Measurements from ENCODE around the gene PCDHGA10.

GRCh38 chr5:141421489-141421855 lies 8.7 kb downstream of the PCDHGA10 start:
- TF ChIP-seq ZNF695 (CRISPR knock-in tag; IDR thresholded peaks at IDR 0.05) (no peak), CTCF (IDR thresholded peaks at IDR 0.05 in 2 of 3, conservative IDR thresholded peaks at IDR 0.05 in 1 of 3; ENCODE audit: insufficient read depth in 2 of 3, low read depth in 1 of 3, low read length in 3 of 3) (no peak), SETDB1 (IDR thresholded peaks at IDR 0.05; ENCODE audit: low read length) (no peak), JUN (IDR thresholded peaks at IDR 0.05; ENCODE audit: borderline replicate concordance, low read depth, low read length) (no peak), JUN (CRISPR knock-in tag; IDR thresholded peaks at IDR 0.05; ENCODE audit: borderline replicate concordance) (no peak)
